HG02938 (cell line): ENCODE results near the gene SRPK1.
"Not testable (repeated sequence)": the region's sequence is repeated elsewhere in the genome, so short reads cannot be mapped to it uniquely, and the experiment has no call there.

ENCODE experiments used
- ATAC-seq: cut with Tn5 transposase; IDR thresholded peaks from one replicate; pipeline ENCODE4 v1.9.1; 2021; ENCODE audit warnings: mild to moderate bottlenecking, moderate library complexity; ENCODE audit not compliant: unreplicated experiment

The SRPK1 gene

DNA sequence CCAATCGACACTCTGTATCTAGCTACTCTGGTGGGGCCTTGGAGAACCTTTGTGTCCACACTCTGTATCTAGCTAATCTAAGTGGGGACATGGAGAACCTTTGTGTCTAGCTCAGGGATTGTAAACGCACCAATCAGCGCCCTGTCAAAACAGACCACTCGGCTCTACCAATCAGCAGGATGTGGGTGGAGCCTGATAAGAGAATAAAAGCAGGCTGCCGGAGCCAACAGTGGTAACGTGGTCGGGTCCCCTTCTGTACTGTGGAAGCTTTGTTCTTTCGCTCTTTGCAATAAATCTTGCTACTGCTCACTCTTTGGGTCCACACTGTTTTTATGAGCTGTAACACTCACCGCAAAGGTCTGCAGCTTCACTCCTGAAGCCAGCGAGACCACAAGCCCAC, 11.0 kb upstream of the SRPK1 start:
- not testable (repeated sequence) for ATAC-seq

- ATAC-seq, result no peak
Measured at GRCh38 chr6:35931120-35931561, 10.2 kb upstream of the SRPK1 start.

GRCh38 chr6:35929601-35930000, 8.7 kb upstream of the SRPK1 start:
- ATAC-seq, result no peak

- no peak for ATAC-seq
Measured at GRCh38 chr6:35926509-35927215, 5.8 kb upstream of the SRPK1 start.

GRCh38 chr6:35925961-35926360, 5.1 kb upstream of the SRPK1 start:
- ATAC-seq, result no peak

DNA sequence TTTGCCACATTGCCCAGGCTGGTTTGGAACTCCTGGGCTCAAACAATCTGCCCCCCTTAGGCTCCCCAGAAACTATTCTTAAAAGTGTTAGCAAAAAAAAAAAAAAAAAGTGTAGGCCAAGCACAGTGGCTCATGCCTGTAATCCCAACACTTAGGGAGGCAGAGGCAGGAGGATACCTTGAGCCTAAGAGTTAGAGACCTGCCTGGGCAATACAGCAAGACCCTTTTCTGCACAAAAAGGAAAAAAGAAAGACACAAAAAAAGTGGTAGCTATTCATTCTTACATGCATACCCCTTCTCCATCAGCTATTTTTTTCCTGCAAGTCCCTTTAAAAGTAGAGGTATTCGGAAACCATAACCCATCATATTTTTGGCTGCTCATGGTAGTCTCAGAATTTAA, 3.2 kb upstream of the SRPK1 start:
- no peak for ATAC-seq

- ATAC-seq, result no peak
Measured at GRCh38 chr6:35922139-35922554, 1.2 kb upstream of the SRPK1 start.

- peak; percentile 36 for ATAC-seq
Measured at GRCh38 chr6:35919827-35920751, 809 bp downstream of the SRPK1 start.

- ATAC-seq, result peak; percentile 4
Measured at GRCh38 chr6:35919085-35919826, 1.6 kb downstream of the SRPK1 start.

- not testable (repeated sequence) for ATAC-seq
Measured at GRCh38 chr6:35916893-35917292, 4.0 kb downstream of the SRPK1 start.

DNA sequence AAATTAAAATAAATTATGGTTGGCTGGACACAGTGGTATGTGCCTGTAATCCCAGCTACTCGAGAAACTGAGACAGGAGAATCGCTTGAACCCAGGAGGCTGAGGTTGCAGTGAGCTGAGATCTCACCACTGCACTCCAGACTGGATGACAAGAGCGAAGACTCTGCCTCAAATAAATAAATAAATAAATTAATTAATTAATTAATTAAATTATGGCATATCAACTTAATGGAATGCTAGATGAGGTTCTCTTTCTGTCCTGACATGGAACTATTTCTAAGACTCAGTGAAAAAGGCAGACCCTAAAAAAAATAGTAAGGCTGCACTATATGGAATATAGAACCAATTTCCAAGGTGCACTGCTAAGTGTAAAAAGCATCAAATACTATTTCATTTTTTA, 4.8 kb downstream of the SRPK1 start:
- ATAC-seq, result no peak

GRCh38 chr6:35914536-35914935, 6.4 kb downstream of the SRPK1 start:
- ATAC-seq, result no peak

DNA sequence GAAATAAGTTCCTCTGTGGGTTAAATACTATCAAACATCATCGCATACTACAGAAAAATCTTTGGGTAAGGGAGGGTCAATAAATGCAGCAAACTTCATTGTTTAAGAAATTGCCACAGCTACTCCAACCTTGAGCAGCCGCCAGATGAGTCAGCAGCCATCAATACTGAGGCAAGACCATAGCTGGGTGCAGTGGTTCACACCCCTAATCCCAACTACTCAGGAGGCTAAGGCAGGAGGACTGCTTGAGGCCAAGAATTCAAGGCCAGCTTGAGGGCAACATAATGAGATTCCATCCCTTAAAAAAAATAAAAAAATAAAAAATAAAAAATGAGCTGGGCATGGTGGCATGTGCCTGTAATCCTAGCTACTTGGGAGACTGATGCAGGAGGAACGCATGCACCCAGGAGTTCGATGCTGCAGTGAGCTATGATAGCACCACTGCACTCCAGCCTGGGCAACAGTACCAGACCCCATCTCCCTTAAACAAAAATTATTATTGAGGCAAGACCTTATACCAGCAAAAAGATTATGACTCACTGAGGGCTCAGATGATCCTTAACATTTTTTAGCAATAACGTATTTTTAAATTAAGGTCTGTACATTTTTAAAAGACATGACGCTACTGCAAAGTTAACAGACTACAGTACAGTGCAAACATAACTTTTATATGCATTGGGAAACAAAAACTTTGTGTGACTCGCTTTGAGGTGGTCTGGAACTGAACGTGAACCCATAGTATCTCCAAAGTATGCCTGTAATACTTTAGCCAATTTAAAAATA, 8.8 kb downstream of the SRPK1 start:
- ATAC-seq, result no peak

DNA sequence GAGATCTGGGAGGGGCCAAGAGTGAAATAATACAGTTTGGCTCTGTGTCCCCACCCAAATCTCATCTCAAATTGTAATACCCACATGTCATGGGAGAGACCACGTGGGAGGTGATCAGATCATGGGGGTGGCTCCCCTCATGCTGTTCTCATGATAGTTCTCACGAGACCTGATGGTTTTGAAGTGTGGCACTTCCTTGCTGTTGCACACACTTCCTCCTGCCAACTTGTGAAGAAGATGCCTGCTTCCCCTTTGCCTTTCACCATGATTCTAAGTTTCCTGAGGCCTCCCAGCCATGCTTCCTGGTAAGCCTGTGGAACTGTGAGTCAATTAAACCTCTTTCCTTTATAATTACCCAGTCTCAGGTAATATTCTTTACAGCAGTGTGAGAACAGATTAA, 11.3 kb downstream of the SRPK1 start:
- ATAC-seq, result not testable (repeated sequence)

DNA sequence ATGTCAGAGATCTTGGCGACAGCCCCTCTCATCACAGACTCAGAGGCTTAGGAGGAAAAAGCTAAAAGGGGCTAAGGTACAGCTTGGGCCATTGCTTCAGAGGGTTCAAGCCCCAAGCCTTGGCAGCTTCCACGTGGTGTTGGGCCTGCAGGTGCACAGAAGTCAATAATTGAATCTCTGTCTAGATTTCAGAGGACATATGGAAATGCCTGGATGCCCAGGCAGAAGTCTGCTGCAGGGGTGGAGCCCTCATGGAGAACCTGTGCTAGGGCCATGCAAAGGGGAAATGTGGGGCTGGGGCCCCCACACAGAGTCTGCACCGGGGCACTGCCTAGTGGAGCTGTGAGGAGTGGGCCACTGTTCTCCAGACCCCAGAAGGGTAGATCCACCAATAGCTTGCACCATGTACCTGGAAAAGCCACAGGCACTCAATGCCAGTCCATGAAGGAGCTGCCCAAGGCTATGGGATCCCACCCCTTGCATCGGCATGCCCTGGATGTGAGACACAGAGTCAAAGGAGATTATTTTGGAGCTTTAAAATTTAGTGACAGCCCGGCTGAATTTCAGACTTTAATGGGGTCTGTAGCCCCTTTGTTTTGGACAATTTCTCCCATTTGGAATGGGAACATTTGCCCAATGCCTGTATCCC, 12.0 kb downstream of the SRPK1 start:
- ATAC-seq, result not testable (repeated sequence)

GRCh38 chr6:35907750-35908149, 13.1 kb downstream of the SRPK1 start:
- no peak for ATAC-seq

- ATAC-seq, result no peak
Measured at GRCh38 chr6:35906499-35906846, 14.4 kb downstream of the SRPK1 start.

GRCh38 chr6:35905841-35906498, 14.9 kb downstream of the SRPK1 start:
- ATAC-seq, result no peak

DNA sequence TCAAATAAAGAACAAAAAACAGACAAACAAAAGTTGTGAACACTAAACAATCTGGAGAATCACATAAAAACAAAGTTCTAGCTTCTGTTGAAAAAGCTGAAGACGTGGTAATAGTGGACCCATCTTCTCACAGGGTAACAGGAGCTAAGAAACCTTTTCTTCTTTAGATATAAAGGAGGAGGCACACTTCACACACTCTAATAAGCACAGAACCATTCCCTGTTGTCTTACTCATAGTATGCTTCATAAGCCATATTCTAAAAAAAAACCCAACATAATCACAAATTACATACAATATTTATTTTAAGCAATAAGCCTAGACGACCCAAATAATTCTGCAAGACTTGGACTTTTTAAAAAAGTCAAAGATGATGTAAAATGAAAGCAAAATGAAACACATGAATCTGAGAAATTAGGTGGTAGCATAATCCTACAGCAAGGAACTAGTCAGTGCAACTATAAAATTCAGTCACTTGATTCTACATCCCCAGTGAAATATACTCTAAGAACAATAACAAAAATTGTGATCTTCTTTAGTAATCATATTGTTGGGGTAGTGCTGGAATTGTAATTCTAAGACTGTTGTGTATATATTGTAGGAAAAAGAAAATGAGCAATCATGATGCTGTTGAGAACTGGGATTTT, 15.6 kb downstream of the SRPK1 start:
- ATAC-seq, result no peak
